ENCODE results near the gene MPV17L2. TPM values are rescaled to one million over a fixed set of nuclear protein-coding genes. Genes with fewer than 3 reads are reported as not detected.
A peak's percentile ranks its signal among the peaks of the same experiment; 100 is the strongest.

Gene MPV17L2
- total RNA-seq, 2 donors from 2014 or later: 20.9 to 21.8 TPM

DNA sequence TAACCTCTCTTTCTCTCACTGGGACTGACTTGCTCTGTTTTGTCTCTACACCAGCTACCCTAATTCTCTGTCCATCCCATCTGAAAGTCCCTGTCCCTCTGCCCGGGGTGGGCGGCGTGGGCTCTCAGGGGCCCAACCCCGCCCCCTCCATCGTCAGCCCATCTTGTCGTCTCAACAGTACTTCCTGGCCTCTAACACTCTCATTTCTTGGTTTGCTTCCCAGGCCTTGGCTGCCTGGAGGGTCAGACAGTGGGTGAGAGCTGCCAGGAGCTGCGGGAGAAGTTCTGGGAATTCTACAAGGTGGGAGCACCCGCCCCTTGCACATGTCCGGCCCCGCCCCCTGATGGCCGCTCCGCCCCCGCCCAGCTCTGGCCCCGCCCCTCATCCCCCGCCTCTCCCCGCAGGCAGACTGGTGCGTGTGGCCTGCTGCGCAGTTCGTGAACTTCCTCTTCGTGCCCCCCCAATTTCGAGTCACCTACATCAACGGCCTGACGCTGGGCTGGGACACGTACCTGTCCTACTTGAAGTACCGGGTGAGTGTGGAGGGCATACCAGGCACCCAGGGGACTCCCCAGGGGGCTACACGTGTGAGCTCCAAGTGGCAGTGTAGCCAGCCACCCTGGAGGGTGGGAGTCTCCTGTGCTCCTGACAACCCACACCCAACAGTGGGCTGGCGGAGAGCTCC lies 1.7 kb downstream of the MPV17L2 start:
- no peak overlapping the region for H3K9ac ChIP-seq (ENCODE audit: extremely low read depth, low read length, poor library complexity, severe bottlenecking)
- H3K4me3 ChIP-seq (ENCODE audit: low read length): peak overlapping the region; percentile 93
- H3K4me1 ChIP-seq (ENCODE audit: control insufficient read depth, insufficient read depth, low read length): no peaks in the 10 kb centered on the region
- DNase-seq: peak; percentile 90
- Mint-ChIP-seq H3K27ac (peak overlapping the region; percentile 30), H3K4me3 (peak overlapping the region; percentile 82), H3K27me3 (ENCODE audit: insufficient read depth) (no peaks in the 10 kb centered on the region), H3K9me3 (no peaks in the 10 kb centered on the region), H3K4me1 (peaks cover 10% of the 10 kb centered on the region), H3K36me3 (ENCODE audit: low read depth) (peaks cover 16% of the 10 kb centered on the region)
- H3K36me3 ChIP-seq (ENCODE audit: control insufficient read depth, insufficient read depth, low read length): peaks cover 8% of the 10 kb centered on the region
- H3K27ac ChIP-seq (ENCODE audit: low read depth, low read length): no peak overlapping the region
- TF ChIP-seq, protein P1, sequence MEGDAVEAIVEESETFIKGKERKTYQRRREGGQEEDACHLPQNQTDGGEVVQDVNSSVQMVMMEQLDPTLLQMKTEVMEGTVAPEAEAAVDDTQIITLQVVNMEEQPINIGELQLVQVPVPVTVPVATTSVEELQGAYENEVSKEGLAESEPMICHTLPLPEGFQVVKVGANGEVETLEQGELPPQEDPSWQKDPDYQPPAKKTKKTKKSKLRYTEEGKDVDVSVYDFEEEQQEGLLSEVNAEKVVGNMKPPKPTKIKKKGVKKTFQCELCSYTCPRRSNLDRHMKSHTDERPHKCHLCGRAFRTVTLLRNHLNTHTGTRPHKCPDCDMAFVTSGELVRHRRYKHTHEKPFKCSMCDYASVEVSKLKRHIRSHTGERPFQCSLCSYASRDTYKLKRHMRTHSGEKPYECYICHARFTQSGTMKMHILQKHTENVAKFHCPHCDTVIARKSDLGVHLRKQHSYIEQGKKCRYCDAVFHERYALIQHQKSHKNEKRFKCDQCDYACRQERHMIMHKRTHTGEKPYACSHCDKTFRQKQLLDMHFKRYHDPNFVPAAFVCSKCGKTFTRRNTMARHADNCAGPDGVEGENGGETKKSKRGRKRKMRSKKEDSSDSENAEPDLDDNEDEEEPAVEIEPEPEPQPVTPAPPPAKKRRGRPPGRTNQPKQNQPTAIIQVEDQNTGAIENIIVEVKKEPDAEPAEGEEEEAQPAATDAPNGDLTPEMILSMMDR (conservative IDR thresholded peaks at IDR 0.05): no peak
- no peaks in the 10 kb centered on the region for H3K9me3 ChIP-seq (ENCODE audit: control insufficient read depth, low read length)
- no peaks in the 10 kb centered on the region for H3K27me3 ChIP-seq (ENCODE audit: control insufficient read depth, insufficient read depth, low read length, poor library complexity, severe bottlenecking)
- WGBS, 2 experiments (ENCODE audit: insufficient coverage in 1 of 2, insufficient read length in 1 of 2): 60 to 85% methylated on average over 15 to 27 of the region's 27 CpGs

DNA sequence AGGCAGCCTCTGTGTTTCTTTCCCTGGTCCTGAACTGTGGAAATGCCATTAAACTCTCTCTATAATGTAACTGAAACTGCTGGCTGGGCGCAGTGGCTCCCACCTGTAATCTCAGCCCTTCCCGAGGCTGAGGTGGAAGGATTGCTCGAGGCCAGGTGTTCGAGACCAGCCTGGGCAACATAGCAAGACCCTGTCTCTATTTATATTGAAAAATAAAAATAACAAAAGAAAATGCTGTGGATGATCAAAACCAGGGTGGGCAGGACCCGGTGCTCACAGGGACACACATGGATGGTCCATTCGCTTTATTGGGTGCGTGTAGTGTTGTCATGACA lies 3.5 kb downstream of the MPV17L2 start:
- Histone ChIP-seq H3K9me3 (ENCODE audit: control insufficient read depth, low read length) (no peaks in the 10 kb centered on the region), H3K9ac (ENCODE audit: extremely low read depth, low read length, poor library complexity, severe bottlenecking) (no peak overlapping the region), H3K27me3 (ENCODE audit: control insufficient read depth, insufficient read depth, low read length, poor library complexity, severe bottlenecking) (no peaks in the 10 kb centered on the region), H3K4me1 (ENCODE audit: control insufficient read depth, insufficient read depth, low read length) (no peaks in the 10 kb centered on the region), H3K4me3 (ENCODE audit: low read length) (no peak overlapping the region), H3K27ac (ENCODE audit: low read depth, low read length) (no peak overlapping the region), H3K36me3 (ENCODE audit: control insufficient read depth, insufficient read depth, low read length) (peaks cover 8% of the 10 kb centered on the region)
- Mint-ChIP-seq H3K4me1 (peaks cover 10% of the 10 kb centered on the region), H3K27ac (no peak overlapping the region), H3K36me3 (ENCODE audit: low read depth) (peaks cover 19% of the 10 kb centered on the region), H3K4me3 (no peak overlapping the region), H3K9me3 (no peaks in the 10 kb centered on the region), H3K27me3 (ENCODE audit: insufficient read depth) (no peaks in the 10 kb centered on the region)
- 95 to 100% methylated on average over 2 to 7 of the region's 7 CpGs for WGBS, 2 experiments (ENCODE audit: insufficient coverage in 1 of 2, insufficient read length in 1 of 2)
- TF ChIP-seq, protein P1 (conservative IDR thresholded peaks at IDR 0.05): no peak
- DNase-seq: no peak

DNA sequence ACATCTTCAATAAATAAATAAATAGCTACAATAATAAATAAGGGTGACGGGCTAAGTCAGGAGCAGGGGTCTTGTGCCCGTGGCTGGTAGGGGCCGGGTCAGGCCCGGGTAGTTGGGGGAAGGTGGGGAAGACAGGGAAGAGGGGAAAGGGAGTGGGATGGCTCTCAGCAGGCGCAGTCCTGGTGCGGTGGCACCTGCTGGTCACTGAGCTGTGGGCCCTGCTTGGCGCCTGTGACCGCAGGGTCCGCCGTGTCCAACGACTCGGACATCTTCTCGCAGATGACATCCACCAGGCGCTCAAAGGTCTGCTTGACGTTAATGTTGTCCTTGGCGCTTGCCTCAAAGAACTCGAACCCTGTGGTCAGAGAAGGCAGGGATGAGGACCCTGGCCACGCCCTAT lies 4.3 kb downstream of the MPV17L2 start:
- no peak overlapping the region for H3K4me3 Mint-ChIP-seq
- DNase-seq: no peak
- no peaks in the 10 kb centered on the region for H3K27me3 ChIP-seq (ENCODE audit: control insufficient read depth, insufficient read depth, low read length, poor library complexity, severe bottlenecking)
- peaks cover 2% of the 10 kb centered on the region for H3K27me3 Mint-ChIP-seq (ENCODE audit: insufficient read depth)
- H3K36me3 Mint-ChIP-seq (ENCODE audit: low read depth): peaks cover 19% of the 10 kb centered on the region
- peaks cover 5% of the 10 kb centered on the region for H3K4me1 Mint-ChIP-seq
- peaks cover 8% of the 10 kb centered on the region for H3K36me3 ChIP-seq (ENCODE audit: control insufficient read depth, insufficient read depth, low read length)
- H3K4me3 ChIP-seq (ENCODE audit: low read length): no peak overlapping the region
- H3K27ac Mint-ChIP-seq: no peak overlapping the region
- no peak overlapping the region for H3K9ac ChIP-seq (ENCODE audit: extremely low read depth, low read length, poor library complexity, severe bottlenecking)
- no peaks in the 10 kb centered on the region for H3K9me3 ChIP-seq (ENCODE audit: control insufficient read depth, low read length)
- WGBS, 2 experiments (ENCODE audit: insufficient coverage in 1 of 2, insufficient read length in 1 of 2): 87 to 90% methylated on average over 14 to 18 of the region's 18 CpGs
- no peaks in the 10 kb centered on the region for H3K9me3 Mint-ChIP-seq
- H3K27ac ChIP-seq (ENCODE audit: low read depth, low read length): no peak overlapping the region
- TF ChIP-seq, protein P1 (conservative IDR thresholded peaks at IDR 0.05): no peak
- H3K4me1 ChIP-seq (ENCODE audit: control insufficient read depth, insufficient read depth, low read length): no peaks in the 10 kb centered on the region

All from endodermal cell (in vitro differentiated cells).